NB4 (cell line): ENCODE measurements around the gene DNAH2.

Source experiments
- MYC ChIP-seq: IDR thresholded peaks from 2 replicates; pipeline ENCODE4 v1.6.1; 2011; ENCODE audit warnings: low read depth, low read length
- POLR2A ChIP-seq: IDR thresholded peaks from 2 replicates; pipeline ENCODE4 v1.6.1; 2011; ENCODE audit warnings: mild to moderate bottlenecking; ENCODE audit not compliant: insufficient read length; ENCODE audit errors: extremely low read depth
- TF ChIP-seq, protein P1 (sequence below): IDR thresholded peaks from one replicate; pipeline ENCODE4 v1.5.1; 2012; ENCODE audit warnings: low read depth, low read length
- TF ChIP-seq, protein P2 (sequence below): IDR thresholded peaks from 2 replicates; pipeline ENCODE4 v1.6.1; 2011; ENCODE audit warnings: low read depth, low read length

DNA sequence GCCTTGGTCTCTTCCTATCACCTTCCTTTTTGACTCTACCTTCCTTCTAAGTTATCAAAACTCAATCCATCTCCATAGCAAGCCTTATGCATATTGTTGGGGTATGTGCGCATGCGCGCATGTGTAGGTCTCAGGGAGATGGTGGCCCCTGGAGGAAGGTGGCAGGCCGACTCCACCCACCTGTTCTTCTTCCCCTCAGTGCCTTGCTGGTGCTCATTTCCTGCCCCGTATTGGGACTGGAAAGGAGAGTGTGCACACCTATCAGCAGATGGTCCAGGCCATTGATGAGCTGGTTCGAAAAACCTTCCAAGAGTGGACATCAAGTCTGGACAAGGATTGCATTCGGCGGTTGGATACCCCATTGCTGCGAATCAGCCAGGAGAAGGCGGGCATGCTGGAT lies 25.2 kb downstream of the DNAH2 start:
- TF ChIP-seq, protein P1, sequence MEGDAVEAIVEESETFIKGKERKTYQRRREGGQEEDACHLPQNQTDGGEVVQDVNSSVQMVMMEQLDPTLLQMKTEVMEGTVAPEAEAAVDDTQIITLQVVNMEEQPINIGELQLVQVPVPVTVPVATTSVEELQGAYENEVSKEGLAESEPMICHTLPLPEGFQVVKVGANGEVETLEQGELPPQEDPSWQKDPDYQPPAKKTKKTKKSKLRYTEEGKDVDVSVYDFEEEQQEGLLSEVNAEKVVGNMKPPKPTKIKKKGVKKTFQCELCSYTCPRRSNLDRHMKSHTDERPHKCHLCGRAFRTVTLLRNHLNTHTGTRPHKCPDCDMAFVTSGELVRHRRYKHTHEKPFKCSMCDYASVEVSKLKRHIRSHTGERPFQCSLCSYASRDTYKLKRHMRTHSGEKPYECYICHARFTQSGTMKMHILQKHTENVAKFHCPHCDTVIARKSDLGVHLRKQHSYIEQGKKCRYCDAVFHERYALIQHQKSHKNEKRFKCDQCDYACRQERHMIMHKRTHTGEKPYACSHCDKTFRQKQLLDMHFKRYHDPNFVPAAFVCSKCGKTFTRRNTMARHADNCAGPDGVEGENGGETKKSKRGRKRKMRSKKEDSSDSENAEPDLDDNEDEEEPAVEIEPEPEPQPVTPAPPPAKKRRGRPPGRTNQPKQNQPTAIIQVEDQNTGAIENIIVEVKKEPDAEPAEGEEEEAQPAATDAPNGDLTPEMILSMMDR: no peak
- TF ChIP-seq MYC (no peak), POLR2A (no peak)
- TF ChIP-seq, protein P2, sequence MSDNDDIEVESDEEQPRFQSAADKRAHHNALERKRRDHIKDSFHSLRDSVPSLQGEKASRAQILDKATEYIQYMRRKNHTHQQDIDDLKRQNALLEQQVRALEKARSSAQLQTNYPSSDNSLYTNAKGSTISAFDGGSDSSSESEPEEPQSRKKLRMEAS: no peak
